AG09319 (cell line): ENCODE results near the gene RNF115.

Experiments
- DNase-seq: peaks from one replicate; pipeline ENCODE4 v3.0.0-alpha.2; 2010; ENCODE audit warnings: low read depth; ENCODE audit errors: extremely low read depth
- CTCF ChIP-seq: IDR thresholded peaks from 2 replicates; pipeline ENCODE4 v1.5.1; 2011; ENCODE audit warnings: low read depth, mild to moderate bottlenecking, inconsistent platforms, low read length, moderate library complexity

Gene RNF115

DNA sequence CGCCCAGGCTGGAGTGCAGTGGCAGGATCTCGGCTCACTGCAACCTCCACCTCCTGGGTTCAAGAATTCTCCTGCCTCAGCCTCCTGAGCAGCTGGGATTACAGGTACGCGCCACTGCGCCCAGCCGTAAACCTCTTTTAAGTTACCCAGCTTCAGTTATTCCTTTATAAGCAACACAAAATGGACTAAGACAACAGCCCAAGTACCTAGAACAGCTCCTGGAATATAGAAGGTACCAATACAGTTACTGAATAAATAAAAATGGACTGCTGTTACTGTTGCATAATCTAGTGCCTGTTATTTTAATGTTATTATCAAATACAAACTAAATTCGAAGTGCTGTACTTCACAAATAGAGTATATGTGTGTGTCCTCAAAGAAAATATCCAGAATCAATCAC is 17.1 kb downstream of the RNF115 start:
- DNase-seq: no peak
- TF ChIP-seq CTCF: no peak

- TF ChIP-seq CTCF: no peak
- no peak for DNase-seq
Observed at GRCh38 chr1:145806408-145806807, 17.5 kb downstream of the RNF115 start.

GRCh38 chr1:145805057-145805456 is 18.8 kb downstream of the RNF115 start:
- DNase-seq: no peak
- no peak for TF ChIP-seq CTCF

DNA sequence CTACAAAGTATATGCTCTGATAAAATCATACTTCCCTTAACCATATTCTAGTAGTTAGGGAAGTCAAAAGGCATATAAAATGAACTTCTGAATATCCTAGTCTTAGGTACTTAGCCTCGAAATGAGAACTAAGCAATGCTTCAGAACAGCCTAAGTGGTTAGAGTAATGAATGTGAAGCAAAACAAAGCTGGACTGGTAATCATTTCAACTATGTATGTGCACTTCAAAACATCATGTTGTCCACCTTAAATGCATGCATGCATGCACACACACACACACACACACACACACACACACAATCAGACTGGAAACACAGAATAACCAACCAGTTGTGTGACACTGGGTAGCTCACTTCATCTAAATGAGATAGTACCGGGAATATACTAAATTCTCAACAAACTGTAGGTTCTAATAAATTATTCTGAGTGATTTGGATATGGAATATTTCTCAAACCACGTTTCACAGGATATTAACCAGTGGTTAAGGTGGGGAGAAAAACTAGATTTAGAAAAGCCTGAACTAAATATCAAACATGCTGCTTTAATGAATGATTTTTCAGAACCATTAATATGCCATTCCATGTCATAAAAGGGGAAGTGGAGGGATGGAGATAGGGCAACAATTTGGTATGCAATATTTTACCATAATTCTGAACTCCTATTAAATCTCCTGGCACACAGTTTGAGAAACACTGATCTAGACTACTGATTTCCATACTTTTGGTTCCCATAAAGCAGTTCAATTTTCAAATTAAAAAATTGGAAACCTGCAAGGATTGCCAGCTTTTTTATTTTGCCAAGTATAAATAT is 19.5 kb downstream of the RNF115 start:
- no peak for DNase-seq
- no peak for TF ChIP-seq CTCF

DNA sequence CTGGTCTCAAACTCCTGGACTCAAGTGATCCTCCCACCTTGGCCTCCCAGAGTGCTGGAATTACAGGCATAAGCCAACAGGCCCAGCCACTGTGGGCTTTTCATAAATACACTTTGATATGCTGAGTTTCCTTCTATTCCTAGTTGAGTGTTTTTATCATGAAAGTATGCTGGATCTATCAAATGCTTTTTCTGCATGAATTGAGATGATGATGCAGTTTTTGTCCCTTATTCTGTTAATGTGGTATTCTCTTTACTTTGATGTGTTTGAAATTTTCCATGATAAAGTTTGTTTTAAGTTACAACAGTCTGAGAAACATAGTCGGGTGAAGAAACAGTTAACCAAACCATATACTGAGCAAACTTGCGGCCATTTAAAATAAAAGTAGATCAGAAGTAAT is 24.1 kb downstream of the RNF115 start:
- DNase-seq: no peak
- TF ChIP-seq CTCF: no peak

DNA sequence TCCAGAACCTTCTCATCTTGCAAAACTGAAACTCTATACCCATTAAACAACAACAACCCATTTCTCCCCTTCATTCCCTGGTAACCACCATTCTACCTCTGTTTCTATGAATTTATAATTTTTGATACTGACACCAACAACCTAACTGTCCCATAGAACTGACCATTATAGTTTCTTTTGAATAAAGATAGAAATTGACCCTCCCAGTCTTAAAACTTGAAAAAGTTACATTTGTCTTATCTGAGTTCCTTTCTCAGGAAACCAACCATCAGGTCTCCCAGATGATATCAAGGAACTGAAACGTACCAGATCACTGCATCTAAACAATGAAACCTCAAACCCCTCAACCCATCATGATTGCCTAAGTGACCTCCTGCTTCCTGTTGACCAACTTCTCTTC is 27.1 kb downstream of the RNF115 start:
- no peak for DNase-seq
- TF ChIP-seq CTCF: no peak

DNA sequence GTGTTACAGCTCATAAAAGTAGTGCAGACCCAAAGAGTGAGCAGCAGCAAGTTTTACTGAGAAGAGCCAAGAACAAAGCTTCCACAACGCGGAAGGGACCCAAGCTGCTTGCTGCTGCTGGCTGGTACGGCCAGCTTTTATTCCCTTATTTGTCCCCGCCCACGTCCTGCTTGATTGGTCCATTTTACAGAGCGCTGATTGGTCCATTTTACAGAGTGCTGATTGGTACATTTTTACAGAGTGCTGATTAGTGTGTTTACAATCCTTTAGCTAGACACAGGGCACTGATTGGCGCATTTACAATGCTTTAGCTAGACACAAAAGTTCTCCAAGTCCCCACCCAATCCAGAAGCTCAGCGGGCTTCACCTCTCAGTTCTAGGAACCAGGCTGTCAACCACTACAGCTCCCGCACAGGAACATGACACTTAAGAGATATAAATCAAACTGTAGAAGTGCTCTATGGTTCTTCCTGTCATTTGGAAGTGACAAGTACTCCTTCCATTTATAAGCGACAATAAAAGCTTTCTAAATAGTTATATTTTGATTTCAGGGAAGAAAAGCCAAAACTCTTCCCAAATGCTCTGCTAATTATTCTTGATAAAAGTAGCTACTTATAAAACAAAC is 28.5 kb downstream of the RNF115 start:
- no peak for TF ChIP-seq CTCF
- DNase-seq: no peak
